ENCODE data around the gene WDR48.

The WDR48 gene

GRCh38 chr3:39140341-39140971 is 88.6 kb downstream of the WDR48 start:
- no peak for DNase-seq

- DNase-seq = no peak
Measured at GRCh38 chr3:39141171-39141995, 89.6 kb downstream of the WDR48 start.

- no peak for DNase-seq
Measured at GRCh38 chr3:39142067-39142466, 90.3 kb downstream of the WDR48 start.

- no peak for DNase-seq
Measured at GRCh38 chr3:39143051-39143885, 91.5 kb downstream of the WDR48 start.

GRCh38 chr3:39144095-39144747 is 92.4 kb downstream of the WDR48 start:
- no peak for DNase-seq

GRCh38 chr3:39144748-39145380 is 93.0 kb downstream of the WDR48 start:
- no peak for DNase-seq

GRCh38 chr3:39146083-39146501 is 94.3 kb downstream of the WDR48 start:
- no peak for DNase-seq

Data from activated CD4-positive, alpha-beta T cell treated with anti-CD3 and anti-CD28 coated beads for 48 hours (primary cell).